PC-3 (cell line): Measurements from ENCODE around the gene SLC5A3. TPM values are rescaled to one million over a fixed set of nuclear protein-coding genes. Genes with fewer than 3 reads are reported as not detected.

Experiments used
- ATAC-seq: fragments of 200-7000 bp; cut with Tn5 transposase; 2 replicates; pipeline ENCODE4 v1.9.1; 2020; ENCODE audit warnings: mild to moderate bottlenecking, moderate library complexity
- BruUV-seq: library from RNA; stranded (reverse); fragments of 400-500 nt; replicated peaks from 2 replicates; lab custom pipeline; 2021; lab: Mats Ljungman, UMichigan
- CTCF ChIA-PET: fragments of 300-600 bp; sonication (Branson Sonifier 250); formaldehyde crosslinking; loops from one replicate; lab custom pipeline; 2022; ENCODE audit warnings: antibody characterized with exemption; lab: Charles Lee
- POLR2A ChIA-PET: fragments of 300-600 bp; sonication (Branson Sonifier 250); formaldehyde crosslinking; loops from one replicate; lab custom pipeline; 2022; ENCODE audit warnings: antibody characterized with exemption; ENCODE audit not compliant: unreplicated experiment; lab: Charles Lee
- DNase-seq: peaks from one replicate; pipeline ENCODE4 v3.0.0-alpha.2; 2015
- H2AFZ ChIP-seq: fragments of 300-600 bp; sonication (generic); 2 replicates; pipeline ENCODE4 v1.6.0; 2016; ENCODE audit warnings: antibody characterized with exemption, low read length
- H3F3A ChIP-seq: fragments of 300-600 bp; sonication (generic); one replicate; pipeline ENCODE4 v1.6.0; 2017; ENCODE audit warnings: antibody characterized with exemption, low read length, control low read depth, mild to moderate bottlenecking; ENCODE audit not compliant: unreplicated experiment
- H3K27ac ChIP-seq: fragments of 300-600 bp; sonication (generic); 2 replicates; pipeline ENCODE4 v1.5.1; 2016; ENCODE audit warnings: mild to moderate bottlenecking, low read length
- H3K27me3 ChIP-seq: fragments of 300-600 bp; sonication (generic); 2 replicates; pipeline ENCODE4 v1.6.1; 2016; ENCODE audit warnings: low read length, mixed read lengths
- H3K36me3 ChIP-seq: fragments of 300-600 bp; sonication (generic); 2 replicates; pipeline ENCODE4 v1.6.1; 2016; ENCODE audit warnings: low read depth, mixed run types, low read length, mixed read lengths
- H3K4me1 ChIP-seq: fragments of 300-600 bp; sonication (generic); 2 replicates; pipeline ENCODE4 v1.5.1; 2016; ENCODE audit warnings: low read length; ENCODE audit not compliant: insufficient read depth
- H3K4me2 ChIP-seq: fragments of 300-600 bp; sonication (generic); 2 replicates; pipeline ENCODE4 v1.6.0; 2016; ENCODE audit warnings: low read length
- H3K4me3 ChIP-seq: fragments of 300-600 bp; sonication (generic); 2 replicates; pipeline ENCODE4 v1.5.1; 2016; ENCODE audit warnings: mild to moderate bottlenecking, low read length, mixed read lengths
- H3K79me2 ChIP-seq: fragments of 300-600 bp; sonication (generic); 2 replicates; pipeline ENCODE4 v1.6.1; 2017; ENCODE audit warnings: low read length, mixed read lengths
- H3K9ac ChIP-seq: fragments of 300-600 bp; sonication (generic); 2 replicates; pipeline ENCODE4 v1.6.0; 2016; ENCODE audit warnings: mild to moderate bottlenecking, low read length
- H3K9me2 ChIP-seq: fragments of 300-600 bp; sonication (generic); replicated peaks from 2 replicates; pipeline ENCODE4 v1.6.1; 2016; ENCODE audit warnings: mixed run types, low read length, mixed read lengths
- H3K9me3 ChIP-seq: fragments of 300-600 bp; sonication (generic); 2 replicates; pipeline ENCODE4 v1.6.1; 2016; ENCODE audit warnings: low read length, mixed read lengths
- H4K20me1 ChIP-seq: fragments of 300-600 bp; sonication (generic); 2 replicates; pipeline ENCODE4 v1.6.1; 2016; ENCODE audit warnings: low read length, mixed read lengths
- CTCF ChIP-seq: fragments of 300-600 bp; sonication (generic); conservative IDR thresholded peaks from 2 replicates; pipeline ENCODE4 v1.5.1; 2017; ENCODE audit warnings: antibody characterized with exemption, low read depth, mild to moderate bottlenecking, low read length
- EZH2 ChIP-seq: fragments of 300-600 bp; sonication (generic); IDR thresholded peaks from one replicate; pipeline ENCODE4 v1.6.1; 2017; ENCODE audit warnings: antibody characterized with exemption, mild to moderate bottlenecking, low read length; ENCODE audit not compliant: unreplicated experiment
- EZH2phosphoT487 ChIP-seq: fragments of 300-600 bp; sonication (generic); IDR thresholded peaks from 2 replicates; pipeline ENCODE4 v1.6.1; 2018; ENCODE audit warnings: mild to moderate bottlenecking, antibody characterized with exemption, low read length, borderline replicate concordance
- intact Hi-C: fragments of 100-400 bp; cut with micrococcal nuclease; formaldehyde crosslinking; loops from 2 replicates; pipeline ENCODE4 v1.9.0; 2023
- total RNA-seq: library from RNA; depleted of rRNA; stranded (reverse); fragments of >200 nt; gene quantifications from 2 replicates; pipeline ENCODE4 v1.2.3, GENCODE V29; 2014

The SLC5A3 gene
- total RNA-seq, 1 experiment from 2014 or later, result 13.8 TPM

GRCh38 chr21:34086887-34087306, 13.5 kb downstream of the SLC5A3 start:
- Histone ChIP-seq H3K27me3 (no peaks in the 10 kb centered on the region), H3K9ac (no peak overlapping the region), H3K9me3 (no peaks in the 10 kb centered on the region), H3K9me2 (no peaks in the 10 kb centered on the region), H3K36me3 (peaks cover 35% of the 10 kb centered on the region), H2AFZ (no peak overlapping the region), H3K4me3 (no peak overlapping the region), H3F3A (no peaks in the 10 kb centered on the region), H3K79me2 (peaks cover 100% of the 10 kb centered on the region), H3K4me2 (no peak overlapping the region), H3K27ac (no peak overlapping the region), H3K4me1 (no peaks in the 10 kb centered on the region), H4K20me1 (peaks cover 43% of the 10 kb centered on the region)
- ATAC-seq (no peak), DNase-seq (no peak)
- BruUV-seq, result no TSS peak
- intact Hi-C loops, result no loop called here
- CTCF ChIA-PET, result no interaction called here
- POLR2A ChIA-PET, result no interaction called here
- TF ChIP-seq EZH2phosphoT487 (no peak), EZH2 (no peak), CTCF (no peak)

- DNase-seq (no peak), ATAC-seq (no peak)
- no peak overlapping the region for H2AFZ ChIP-seq
- H3K4me2 ChIP-seq, result no peak overlapping the region
- ChIA-PET POLR2A (no interaction called here), CTCF (no interaction called here)
- H3K36me3 ChIP-seq, result peaks cover 29% of the 10 kb centered on the region
- peaks cover 38% of the 10 kb centered on the region for H4K20me1 ChIP-seq
- intact Hi-C loops, result no loop called here
- TF ChIP-seq EZH2 (no peak), EZH2phosphoT487 (no peak), CTCF (no peak)
- no peaks in the 10 kb centered on the region for H3F3A ChIP-seq
- no peaks in the 10 kb centered on the region for H3K9me2 ChIP-seq
- H3K27me3 ChIP-seq, result no peaks in the 10 kb centered on the region
- no peak overlapping the region for H3K4me3 ChIP-seq
- no peaks in the 10 kb centered on the region for H3K4me1 ChIP-seq
- no TSS peak for BruUV-seq
- H3K9ac ChIP-seq, result no peak overlapping the region
- H3K79me2 ChIP-seq, result peaks cover 99% of the 10 kb centered on the region
- no peak overlapping the region for H3K27ac ChIP-seq
- no peaks in the 10 kb centered on the region for H3K9me3 ChIP-seq
These were observed 15.4 kb downstream of the SLC5A3 start for GRCh38 chr21:34088752-34089151.

GRCh38 chr21:34091032-34091431, 17.7 kb downstream of the SLC5A3 start:
- Histone ChIP-seq H3K79me2 (peaks cover 99% of the 10 kb centered on the region), H4K20me1 (peaks cover 38% of the 10 kb centered on the region), H3K4me3 (no peak overlapping the region), H3K9me3 (no peaks in the 10 kb centered on the region), H3K27ac (no peak overlapping the region), H3K9ac (no peak overlapping the region), H3K4me1 (no peaks in the 10 kb centered on the region), H3F3A (no peaks in the 10 kb centered on the region), H3K36me3 (peaks cover 37% of the 10 kb centered on the region), H2AFZ (no peak overlapping the region), H3K27me3 (no peaks in the 10 kb centered on the region), H3K9me2 (no peaks in the 10 kb centered on the region), H3K4me2 (no peak overlapping the region)
- no peak for DNase-seq
- ChIA-PET POLR2A (interaction anchor here (0.6 kb wide), 1 partner anchor 30 kb away, joined by 5 read pairs; no protein-coding TSS in a partner anchor), CTCF (no interaction called here)
- BruUV-seq, result no TSS peak
- TF ChIP-seq EZH2, result no peak
- TF ChIP-seq EZH2phosphoT487, result no peak
- no peak for TF ChIP-seq CTCF
- no peak for ATAC-seq
- intact Hi-C loops, result no loop called here
